Mesenchymal stem cell (in vitro differentiated cells and primary cell): ENCODE data around the gene RXFP2.

ENCODE experiments used
- DNase-seq: peaks from one replicate; pipeline ENCODE4 v3.0.0-alpha.2; 2013
- H2AFZ ChIP-seq: one replicate; pipeline ENCODE4 v1.6.1; 2013; ENCODE audit warnings: low read depth, mild to moderate bottlenecking, control low read depth, inconsistent platforms, low read length, moderate library complexity
- H2AK5ac ChIP-seq: 2 replicates; pipeline ENCODE4 v1.6.1; 2013; ENCODE audit warnings: low read length, moderate library complexity, mild to moderate bottlenecking, inconsistent platforms; ENCODE audit not compliant: severe bottlenecking
- H2BK120ac ChIP-seq: one replicate; pipeline ENCODE4 v1.6.1; 2013; ENCODE audit warnings: low read depth, mild to moderate bottlenecking, inconsistent platforms, low read length, moderate library complexity
- H2BK12ac ChIP-seq, 2 experiments: one replicate each; pipeline ENCODE4 v1.6.1; 2013; ENCODE audit warnings: inconsistent platforms in 2 of 2, low read length in 2 of 2, mild to moderate bottlenecking in 2 of 2, moderate library complexity in 2 of 2, control low read depth in 1 of 2
- H2BK15ac ChIP-seq: one replicate; pipeline ENCODE4 v1.6.1; 2013; ENCODE audit warnings: mild to moderate bottlenecking, low read depth, inconsistent platforms; ENCODE audit not compliant: poor library complexity, severe bottlenecking
- H2BK5ac ChIP-seq: 2 replicates; pipeline ENCODE4 v1.6.1; 2013; ENCODE audit warnings: low read depth, mild to moderate bottlenecking, low read length, control low read depth, inconsistent platforms; ENCODE audit not compliant: poor library complexity, severe bottlenecking
- H3K14ac ChIP-seq, 2 experiments: one replicate each; pipeline ENCODE4 v1.6.1; 2013; ENCODE audit warnings: inconsistent platforms in 2 of 2, low read length in 2 of 2, control low read depth in 1 of 2, mild to moderate bottlenecking in 1 of 2, moderate library complexity in 1 of 2
- H3K18ac ChIP-seq, 2 experiments: one replicate each; pipeline ENCODE4 v1.6.1; 2013; ENCODE audit warnings: inconsistent platforms in 2 of 2, low read length in 2 of 2, control low read depth in 1 of 2, low read depth in 1 of 2, mild to moderate bottlenecking in 1 of 2
- H3K23ac ChIP-seq, 2 experiments: one replicate each; pipeline ENCODE4 v1.6.1; 2013; ENCODE audit warnings: inconsistent platforms in 2 of 2, low read length in 2 of 2, mild to moderate bottlenecking in 2 of 2, moderate library complexity in 2 of 2, control low read depth in 1 of 2
- H3K27ac ChIP-seq: 2 replicates; pipeline ENCODE4 v1.5.1; 2013; ENCODE audit warnings: mild to moderate bottlenecking, moderate library complexity, low read length, control low read depth, inconsistent platforms; ENCODE audit not compliant: poor library complexity, severe bottlenecking
- H3K27me3 ChIP-seq, 2 experiments: 2 replicates each; pipeline versions ENCODE4 v1.6.1 to v1.7.0; 2013; ENCODE audit warnings: low read length in 2 of 2, mild to moderate bottlenecking in 2 of 2, moderate library complexity in 2 of 2, control low read depth in 1 of 2, inconsistent platforms in 1 of 2; ENCODE audit not compliant: control insufficient read depth in 1 of 2, insufficient read depth in 1 of 2
- H3K36me3 ChIP-seq, 2 experiments: 2 replicates each; pipeline versions ENCODE4 v1.6.1 to v1.7.0; 2013; ENCODE audit warnings: low read length in 2 of 2, control low read depth in 1 of 2, inconsistent platforms in 1 of 2, low read depth in 1 of 2, mild to moderate bottlenecking in 1 of 2; ENCODE audit not compliant: insufficient read depth in 2 of 2, control insufficient read depth in 1 of 2
- H3K4ac ChIP-seq, 2 experiments: one replicate each; pipeline ENCODE4 v1.6.1; 2013; ENCODE audit warnings: inconsistent platforms in 2 of 2, low read length in 2 of 2, mild to moderate bottlenecking in 2 of 2, moderate library complexity in 2 of 2, control low read depth in 1 of 2, low read depth in 1 of 2
- H3K4me1 ChIP-seq: 2 replicates; pipeline ENCODE4 v1.6.1; 2013; ENCODE audit warnings: low read depth, low read length, control low read depth; ENCODE audit not compliant: control insufficient read depth, insufficient read depth
- H3K4me2 ChIP-seq: 2 replicates; pipeline ENCODE4 v1.6.1; 2013; ENCODE audit warnings: low read length, mild to moderate bottlenecking, inconsistent platforms; ENCODE audit not compliant: poor library complexity, severe bottlenecking
- H3K4me3 ChIP-seq, 2 experiments: 2 replicates each; pipeline versions ENCODE4 v1.5.1 to v1.7.0; 2013; ENCODE audit warnings: low read length in 2 of 2, mild to moderate bottlenecking in 2 of 2, control low read depth in 1 of 2, low read depth in 1 of 2; ENCODE audit not compliant: insufficient read depth in 1 of 2
- H3K79me1 ChIP-seq: replicated peaks from 2 replicates; pipeline ENCODE4 v1.6.1; 2013; ENCODE audit warnings: mild to moderate bottlenecking, control low read depth, low read length, inconsistent platforms; ENCODE audit not compliant: poor library complexity, severe bottlenecking
- H3K9ac ChIP-seq: 2 replicates; pipeline ENCODE4 v1.7.0; 2013; ENCODE audit warnings: mild to moderate bottlenecking, low read length, moderate library complexity
- H3K9me3 ChIP-seq: 2 replicates; pipeline ENCODE4 v1.7.0; 2013; ENCODE audit warnings: mild to moderate bottlenecking, low read length; ENCODE audit not compliant: control insufficient read depth
- H4K8ac ChIP-seq: one replicate; pipeline ENCODE4 v1.6.1; 2013; ENCODE audit warnings: inconsistent platforms, mild to moderate bottlenecking, low read length, moderate library complexity
- H4K91ac ChIP-seq: one replicate; pipeline ENCODE4 v1.6.1; 2013; ENCODE audit warnings: mild to moderate bottlenecking, low read length, inconsistent platforms
- WGBS: methylation state at CpG from one replicate; pipeline ENCODE4 v1.1.7; 2013; ENCODE audit warnings: mixed read lengths; 5-methylcytosine and 5-hydroxymethylcytosine counted together

RXFP2 gene

GRCh38 chr13:31824705-31825517 lies 85.6 kb downstream of the RXFP2 start:
- Histone ChIP-seq H3K4ac (no peak overlapping the region), H3K27ac (no peak overlapping the region), H4K8ac (no peak overlapping the region), H3K14ac (no peak overlapping the region), H2BK15ac (no peak overlapping the region), H3K36me3 (no peaks in the 10 kb centered on the region), H2AFZ (no peak overlapping the region), H3K4me3 (no peak overlapping the region), H3K27me3 (no peaks in the 10 kb centered on the region), H2BK5ac (no peak overlapping the region), H2BK120ac (no peak overlapping the region), H3K9ac (no peak overlapping the region), H2AK5ac (no peak overlapping the region), H3K79me1 (no peaks in the 10 kb centered on the region), H3K23ac (no peak overlapping the region), H3K4me1 (no peaks in the 10 kb centered on the region), H4K91ac (no peak overlapping the region), H2BK12ac (no peak overlapping the region), H3K9me3 (no peaks in the 10 kb centered on the region), H3K4me2 (no peak overlapping the region), H3K18ac (no peak overlapping the region)
- DNase-seq: peak; percentile 34
- WGBS: 92% methylated on average over 3 of the region's 3 CpGs

DNA sequence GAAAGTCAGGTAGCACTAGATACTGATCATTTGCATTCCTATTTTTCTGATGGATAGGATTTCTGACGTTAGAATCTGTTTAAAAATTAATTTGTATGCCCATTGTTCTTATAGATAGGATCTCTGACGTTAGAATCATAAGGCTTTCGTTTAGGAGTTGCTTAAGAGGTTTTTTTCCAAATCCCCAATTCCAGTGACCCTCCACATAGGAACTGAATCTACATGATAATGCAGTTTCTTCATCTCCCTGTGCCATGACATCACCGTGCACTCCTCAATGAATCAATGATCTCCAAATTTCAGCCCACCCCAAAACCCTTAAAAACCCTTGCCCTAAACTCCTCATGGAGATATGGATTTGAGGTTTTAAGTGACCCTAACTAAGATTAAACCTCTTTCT lies 87.2 kb downstream of the RXFP2 start:
- Histone ChIP-seq H2BK120ac (no peak overlapping the region), H3K36me3 (no peaks in the 10 kb centered on the region), H3K23ac (no peak overlapping the region), H4K91ac (no peak overlapping the region), H3K9ac (no peak overlapping the region), H3K27ac (no peak overlapping the region), H4K8ac (no peak overlapping the region), H2BK15ac (no peak overlapping the region), H3K27me3 (no peaks in the 10 kb centered on the region), H2AFZ (no peak overlapping the region), H3K18ac (no peak overlapping the region), H3K79me1 (no peaks in the 10 kb centered on the region), H3K14ac (no peak overlapping the region), H2BK12ac (no peak overlapping the region), H2BK5ac (no peak overlapping the region), H3K9me3 (no peaks in the 10 kb centered on the region), H3K4me2 (no peak overlapping the region), H3K4me3 (no peak overlapping the region), H2AK5ac (no peak overlapping the region), H3K4ac (no peak overlapping the region), H3K4me1 (peaks cover 1% of the 10 kb centered on the region)
- WGBS: 90% methylated on average over 3 of the region's 4 CpGs
- no peak for DNase-seq

GRCh38 chr13:31827707-31828106 lies 88.4 kb downstream of the RXFP2 start:
- no peaks in the 10 kb centered on the region for H3K79me1 ChIP-seq
- no peak overlapping the region for H2BK5ac ChIP-seq
- H3K4me2 ChIP-seq: no peak overlapping the region
- H3K36me3 ChIP-seq: no peaks in the 10 kb centered on the region
- no peak overlapping the region for H3K23ac ChIP-seq
- H2AK5ac ChIP-seq: no peak overlapping the region
- no peak overlapping the region for H3K4me3 ChIP-seq
- H3K4me1 ChIP-seq: peaks cover 1% of the 10 kb centered on the region
- H3K9me3 ChIP-seq: no peaks in the 10 kb centered on the region
- no peak overlapping the region for H4K91ac ChIP-seq
- no peak overlapping the region for H2BK12ac ChIP-seq
- no peak overlapping the region for H2AFZ ChIP-seq
- DNase-seq: peak; percentile 14
- 6% methylated on average over 2 of the region's 5 CpGs for WGBS
- no peak overlapping the region for H2BK15ac ChIP-seq
- H3K4ac ChIP-seq: no peak overlapping the region
- H4K8ac ChIP-seq: no peak overlapping the region
- no peak overlapping the region for H3K14ac ChIP-seq
- no peak overlapping the region for H3K27ac ChIP-seq
- no peak overlapping the region for H3K9ac ChIP-seq
- no peak overlapping the region for H3K18ac ChIP-seq
- no peaks in the 10 kb centered on the region for H3K27me3 ChIP-seq
- H2BK120ac ChIP-seq: no peak overlapping the region

- H2BK12ac ChIP-seq: no peak overlapping the region
- no peak overlapping the region for H3K14ac ChIP-seq
- no peak overlapping the region for H2BK15ac ChIP-seq
- H3K9me3 ChIP-seq: no peaks in the 10 kb centered on the region
- peaks cover 0 to 7% of the 10 kb centered on the region in 2 experiments for H3K27me3 ChIP-seq
- no peak overlapping the region for H4K8ac ChIP-seq
- H2BK120ac ChIP-seq: no peak overlapping the region
- no peaks in the 10 kb centered on the region for H3K36me3 ChIP-seq
- no peaks in the 10 kb centered on the region for H3K79me1 ChIP-seq
- peaks cover 1% of the 10 kb centered on the region for H3K4me1 ChIP-seq
- no peak overlapping the region for H3K18ac ChIP-seq
- H3K27ac ChIP-seq: no peak overlapping the region
- DNase-seq: peak; percentile 68
- no peak overlapping the region for H3K4me2 ChIP-seq
- no peak overlapping the region for H4K91ac ChIP-seq
- H2AK5ac ChIP-seq: no peak overlapping the region
- H3K4me3 ChIP-seq: no peak overlapping the region
- no peak overlapping the region for H2BK5ac ChIP-seq
- H3K4ac ChIP-seq: no peak overlapping the region
- no peak overlapping the region for H3K9ac ChIP-seq
- no peak overlapping the region for H2AFZ ChIP-seq
- no CpG with 5 or more reads among the region's 1 CpG for WGBS
- H3K23ac ChIP-seq: no peak overlapping the region
Observed at GRCh38 chr13:31835932-31836331, 96.6 kb downstream of the RXFP2 start.
